Thymus (tissue), 11 donors: ENCODE measurements around the gene ZNF808. TPM values are rescaled to one million over a fixed set of nuclear protein-coding genes. Genes with fewer than 3 reads are reported as not detected.
"Not testable (repeated sequence)": the region's sequence is repeated elsewhere in the genome, so short reads cannot be mapped to it uniquely, and the experiment has no call there.

ENCODE experiments used
- DNase-seq, 9 donors: peaks; one replicate each; pipeline ENCODE4 v3.0.0-alpha.2; 2013; ENCODE audit warnings: low spot score in 9 of 9, low read depth in 6 of 9, missing footprints in 1 of 9
- H3K27ac ChIP-seq, 2 donors: one replicate each; pipeline ENCODE4 v1.5.1; 2013; ENCODE audit warnings: control low read depth in 1 of 2, low read depth in 1 of 2, low read length in 1 of 2, mild to moderate bottlenecking in 1 of 2, moderate library complexity in 1 of 2
- H3K27me3 ChIP-seq, 2 donors: one replicate each; pipeline ENCODE4 v1.5.1; 2013; ENCODE audit warnings: low read length in 1 of 2; ENCODE audit not compliant: control insufficient read depth in 2 of 2, insufficient read depth in 1 of 2
- H3K36me3 ChIP-seq, 2 donors: one replicate each; pipeline ENCODE4 v1.5.1; 2013; ENCODE audit warnings: low read length in 1 of 2, mild to moderate bottlenecking in 1 of 2, moderate library complexity in 1 of 2; ENCODE audit not compliant: control insufficient read depth in 2 of 2, insufficient read depth in 2 of 2
- H3K4me1 ChIP-seq, 2 donors: one replicate each; pipeline ENCODE4 v1.5.1; 2013; ENCODE audit warnings: low read length in 2 of 2; ENCODE audit not compliant: control insufficient read depth in 2 of 2, insufficient read depth in 2 of 2
- H3K4me3 ChIP-seq, 2 donors: one replicate each; pipeline ENCODE4 v1.5.1; 2013; ENCODE audit warnings: low read length in 2 of 2, control low read depth in 1 of 2, mild to moderate bottlenecking in 1 of 2
- H3K9me3 ChIP-seq, 2 donors: one replicate each; pipeline ENCODE4 v1.5.1; 2013; ENCODE audit warnings: low read length in 1 of 2, mild to moderate bottlenecking in 1 of 2; ENCODE audit not compliant: control insufficient read depth in 2 of 2, insufficient read depth in 1 of 2
- WGBS: extraction: QIAGEN DNeasy Blood & Tissue Kit; methylation state at CpG from one replicate; pipeline ENCODE4 v1.1.7; 2013; 5-methylcytosine and 5-hydroxymethylcytosine counted together
- polyA plus RNA-seq: library from polyadenylated mRNA; stranded (reverse); fragments of 200-250 nt; gene quantifications from one replicate; pipeline ENCODE4 v1.2.3, GENCODE V29; 2013
- total RNA-seq: library from RNA; stranded (reverse); fragments of 120-200 nt; gene quantifications from one replicate; pipeline ENCODE4 v1.2.4, GENCODE V29; 2013
- donor health status: healthy.

Gene ZNF808
- total and polyA plus RNA-seq, 2 donors: 7.7 to 12.1 TPM

DNA sequence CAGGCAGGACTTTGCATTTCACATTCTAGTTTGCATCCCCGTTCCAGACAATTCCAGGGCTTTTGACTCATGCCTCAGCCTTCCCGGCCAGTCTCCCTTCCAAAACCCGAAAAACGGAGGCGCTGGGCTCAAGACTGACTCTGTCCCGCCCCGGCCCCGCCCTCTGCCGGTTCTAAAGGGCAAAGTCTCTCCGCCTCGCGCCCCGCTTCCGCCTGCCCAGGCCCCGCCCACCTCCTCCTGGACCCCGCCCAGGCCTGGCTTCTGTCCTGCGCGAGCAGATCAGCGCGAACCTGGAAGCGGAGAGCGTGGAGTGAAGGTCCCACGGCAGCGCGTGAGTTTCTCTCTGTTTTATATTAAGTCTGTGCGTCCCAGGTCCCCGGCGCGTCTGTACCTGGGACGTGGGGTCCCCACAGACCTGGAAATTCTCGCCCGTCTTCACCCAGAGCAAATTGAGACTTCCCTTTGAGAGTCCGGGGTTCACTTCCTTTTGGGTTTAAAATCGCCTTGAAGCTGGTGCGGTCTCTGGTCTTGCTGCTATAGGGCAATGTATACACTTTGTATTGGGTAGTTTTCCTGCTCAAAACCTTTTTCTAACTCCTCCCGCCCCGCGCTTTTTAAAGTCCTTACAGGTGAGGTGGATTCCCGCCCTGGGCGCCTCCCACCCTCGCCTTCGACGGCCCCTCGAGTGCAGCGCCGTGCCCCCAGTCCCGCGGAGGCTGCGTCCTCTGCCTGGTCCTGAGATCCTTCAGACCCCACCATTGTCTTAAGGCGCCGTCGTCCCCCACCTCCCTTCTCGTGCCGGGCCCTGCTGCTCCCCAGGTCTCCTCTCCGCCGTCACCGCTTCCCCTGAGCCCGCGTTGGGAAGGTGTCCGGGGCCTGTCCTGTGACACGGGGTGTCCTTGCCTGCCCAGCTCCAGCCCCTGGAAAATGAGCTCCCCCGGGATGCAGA lies 73.8 kb downstream of the ZNF808 start:
- H3K4me1 ChIP-seq: peaks cover 8 to 16% of the 10 kb centered on the region in 2 donors
- DNase-seq: peak; percentile 65 to 94 (median 84)
- peaks cover 3 to 12% of the 10 kb centered on the region in 2 donors for H3K36me3 ChIP-seq
- WGBS: under 1% methylated on average over 62 of the region's 62 CpGs
- H3K9me3 ChIP-seq: peaks cover 3 to 25% of the 10 kb centered on the region in 2 donors
- H3K4me3 ChIP-seq: peak overlapping the region; percentile 62 to 69
- no peaks in the 10 kb centered on the region for H3K27me3 ChIP-seq
- H3K27ac ChIP-seq: peak overlapping the region in 1 of 2 donors; percentile 78

DNA sequence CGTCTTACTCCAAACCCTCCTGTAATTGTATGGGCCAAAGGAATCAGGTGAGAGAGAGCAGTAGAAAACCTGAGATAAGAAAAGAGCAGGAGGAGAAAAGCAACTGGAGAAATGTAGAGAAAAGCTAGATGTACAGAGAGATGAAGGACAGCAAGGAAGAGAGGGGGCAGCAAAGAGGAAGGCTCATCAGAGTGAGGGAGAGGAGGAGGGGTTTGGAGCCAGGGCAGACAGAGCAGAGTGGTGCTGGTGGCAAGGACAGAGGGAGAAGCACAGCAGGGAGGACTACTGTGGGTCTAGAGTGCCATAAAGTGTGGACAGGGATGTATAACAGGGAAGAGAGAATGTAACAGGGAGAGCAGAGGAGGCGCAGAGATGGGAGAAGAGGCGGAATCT lies 74.5 kb downstream of the ZNF808 start:
- H3K36me3 ChIP-seq: peaks cover 0 to 12% of the 10 kb centered on the region in 2 donors
- peak overlapping the region; percentile 62 to 69 for H3K4me3 ChIP-seq
- 65% methylated on average over 3 of the region's 3 CpGs for WGBS
- H3K4me1 ChIP-seq: peaks cover 8 to 16% of the 10 kb centered on the region in 2 donors
- not testable (repeated sequence) for H3K27ac ChIP-seq, H3K27me3 ChIP-seq
- peak in 1 of 9 donors; percentile 1 for DNase-seq
- peaks cover 2 to 25% of the 10 kb centered on the region in 2 donors for H3K9me3 ChIP-seq

GRCh38 chr19:52602941-52603340 lies 75.5 kb downstream of the ZNF808 start:
- Histone ChIP-seq H3K36me3 (peaks cover 0 to 12% of the 10 kb centered on the region in 2 donors), H3K4me1 (peaks cover 8 to 16% of the 10 kb centered on the region in 2 donors), H3K9me3 (peaks cover 0 to 20% of the 10 kb centered on the region in 2 donors), H3K4me3 (no peak overlapping the region), H3K27ac (no peak overlapping the region), H3K27me3 (no peaks in the 10 kb centered on the region)
- WGBS: over 99% methylated on average over 2 of the region's 2 CpGs
- DNase-seq: no peak

- Histone ChIP-seq H3K9me3 (peaks cover 0 to 20% of the 10 kb centered on the region in 2 donors), H3K4me1 (peaks cover 8 to 16% of the 10 kb centered on the region in 2 donors), H3K27me3 (no peaks in the 10 kb centered on the region), H3K4me3 (no peak overlapping the region), H3K27ac (no peak overlapping the region), H3K36me3 (peaks cover 0 to 12% of the 10 kb centered on the region in 2 donors)
- DNase-seq: no peak
- 90% methylated on average over 14 of the region's 14 CpGs for WGBS
Observed at GRCh38 chr19:52603558-52604207, 76.2 kb downstream of the ZNF808 start.

Other genes with a start within 250 kb of the ZNF808 start
- 11.0 TPM for gene ZNF480, start 230.5 kb upstream of the ZNF808 start, total RNA-seq
- gene ZNF480, start 230.5 kb upstream of the ZNF808 start, polyA plus RNA-seq: 7.2 TPM
- 3.4 TPM for gene ZNF610, start 191.4 kb upstream of the ZNF808 start, total RNA-seq
- gene ZNF610, start 191.4 kb upstream of the ZNF808 start, polyA plus RNA-seq: 5.3 TPM
- gene ZNF880, start 157.7 kb upstream of the ZNF808 start, total RNA-seq: 19.0 TPM
- gene ZNF880, start 157.7 kb upstream of the ZNF808 start, polyA plus RNA-seq: 24.3 TPM
- gene ZNF528, start 129.8 kb upstream of the ZNF808 start, total RNA-seq: 12.8 TPM
- gene ZNF528, start 129.8 kb upstream of the ZNF808 start, polyA plus RNA-seq: 18.4 TPM
- gene ZNF534, start 98.5 kb upstream of the ZNF808 start, total RNA-seq: 0.05 TPM
- gene ZNF534, start 98.5 kb upstream of the ZNF808 start, polyA plus RNA-seq: 0.82 TPM
- 1.6 TPM for gene ZNF578, start 74.1 kb upstream of the ZNF808 start, total RNA-seq
- 2.6 TPM for gene ZNF578, start 74.1 kb upstream of the ZNF808 start, polyA plus RNA-seq
- gene ZNF701, start 42.6 kb downstream of the ZNF808 start, total RNA-seq: 14.9 TPM
- 17.7 TPM for gene ZNF701, start 42.6 kb downstream of the ZNF808 start, polyA plus RNA-seq
- gene ZNF83, start 110.7 kb downstream of the ZNF808 start, total RNA-seq: 29.6 TPM
- 150 TPM for gene ZNF83, start 110.7 kb downstream of the ZNF808 start, polyA plus RNA-seq
- gene ZNF611, start 207.4 kb downstream of the ZNF808 start, total RNA-seq: 7.3 TPM
- gene ZNF611, start 207.4 kb downstream of the ZNF808 start, polyA plus RNA-seq: 10.0 TPM